Brain microvascular endothelial cell (primary cell): ENCODE data around the gene IL15.
A peak's percentile ranks its signal among the peaks of the same experiment; 100 is the strongest.
"Not testable (repeated sequence)": the region's sequence is repeated elsewhere in the genome, so short reads cannot be mapped to it uniquely, and the experiment has no call there.

ENCODE experiments used
- DNase-seq: peaks from one replicate; pipeline ENCODE4 v3.0.0-alpha.2; 2020
- H3K27ac ChIP-seq: fragments of 250-450 bp; sonication (Bioruptor Pico); 2 replicates; pipeline ENCODE4 v1.5.1; 2020; ENCODE audit warnings: mild to moderate bottlenecking, moderate library complexity
- H3K27me3 ChIP-seq: fragments of 250-450 bp; sonication (Bioruptor Pico); replicated peaks from 2 replicates; pipeline ENCODE4 v1.5.1; 2020; ENCODE audit warnings: mild to moderate bottlenecking
- H3K36me3 ChIP-seq: fragments of 250-450 bp; sonication (Bioruptor Pico); replicated peaks from 2 replicates; pipeline ENCODE4 v1.5.1; 2020; ENCODE audit warnings: mild to moderate bottlenecking
- H3K4me3 ChIP-seq: 2 replicates; pipeline ENCODE4 v1.5.1; 2011; ENCODE audit warnings: low read depth, mild to moderate bottlenecking, control low read depth, low read length, moderate library complexity
- CTCF ChIP-seq: IDR thresholded peaks from 2 replicates; pipeline ENCODE4 v1.5.1; 2011; ENCODE audit warnings: low read depth, mild to moderate bottlenecking, moderate library complexity, low read length, control low read depth, inconsistent platforms; ENCODE audit errors: missing control alignments
- in situ Hi-C: cut with HindIII; loops from 2 replicates; pipeline ENCODE4 v1.10.0; 2017; ENCODE audit warnings: low sequenced_read_pairs, low pct_ligation_motif_present

IL15 gene

GRCh38 chr4:141636082-141636770, at the start of gene IL15:
IL15 (plus strand) TSS chr4:141636583; CDS start chr4:141719465, 82,882 bp downstream.
- Histone ChIP-seq H3K4me3 (peak within 1 kb of the TSS; percentile 80), H3K27ac (peak within 1 kb of the TSS; percentile 79), H3K27me3 (no peaks in the 10 kb centered on the region), H3K36me3 (no peaks in the 10 kb centered on the region)
- TF ChIP-seq CTCF, result no peak
- DNase-seq, result peak; percentile 51
- in situ Hi-C loops, result no loop called here

GRCh38 chr4:141587897-141588296, 48.5 kb upstream of the IL15 start:
- in situ Hi-C loops, result no loop called here

GRCh38 chr4:141595531-141595930, 40.9 kb upstream of the IL15 start:
- no peak overlapping the region for H3K4me3 ChIP-seq
- in situ Hi-C loops, result no loop called here
- no peak for DNase-seq
- no peaks in the 10 kb centered on the region for H3K27me3 ChIP-seq
- no peaks in the 10 kb centered on the region for H3K36me3 ChIP-seq
- no peak overlapping the region for H3K27ac ChIP-seq
- TF ChIP-seq CTCF, result no peak

More at GRCh38 chr4:141587897-141588296, 48.5 kb upstream of the IL15 start:
- Histone ChIP-seq H3K27me3 (no peaks in the 10 kb centered on the region), H3K36me3 (no peaks in the 10 kb centered on the region), H3K27ac (no peak overlapping the region), H3K4me3 (no peak overlapping the region)
- no peak for TF ChIP-seq CTCF
- DNase-seq, result no peak

- no peak for TF ChIP-seq CTCF
- no peak overlapping the region for H3K27ac ChIP-seq
- H3K27me3 ChIP-seq, result no peaks in the 10 kb centered on the region
- DNase-seq, result no peak
- in situ Hi-C loops, result no loop called here
- H3K36me3 ChIP-seq, result no peaks in the 10 kb centered on the region
- H3K4me3 ChIP-seq, result no peak overlapping the region
Measured at GRCh38 chr4:141599853-141600252, 36.5 kb upstream of the IL15 start.

- H3K36me3 ChIP-seq, H3K27ac ChIP-seq, H3K4me3 ChIP-seq, in situ Hi-C loops, H3K27me3 ChIP-seq, DNase-seq: not testable (repeated sequence)
Measured at GRCh38 chr4:141604683-141605082, 31.7 kb upstream of the IL15 start.

- in situ Hi-C loops, result no loop called here
- Histone ChIP-seq H3K27me3 (no peaks in the 10 kb centered on the region), H3K27ac (no peak overlapping the region), H3K4me3 (no peak overlapping the region), H3K36me3 (no peaks in the 10 kb centered on the region)
- no peak for TF ChIP-seq CTCF
- no peak for DNase-seq
Measured at GRCh38 chr4:141605425-141605856, 30.9 kb upstream of the IL15 start.
